CD14-positive monocyte (primary cell): Measurements from ENCODE around the gene COLEC11. TPM values are rescaled to one million over a fixed set of nuclear protein-coding genes. Genes with fewer than 3 reads are reported as not detected.

Experiments used
- DNase-seq, 3 donors: peaks; one replicate each; pipeline ENCODE4 v3.0.0-alpha.2; 2011 to 2022
- H2AFZ ChIP-seq: 2 replicates; pipeline ENCODE4 v1.6.0; 2012; ENCODE audit warnings: mild to moderate bottlenecking, low read depth, low read length, inconsistent platforms; ENCODE audit not compliant: insufficient read depth, poor library complexity, severe bottlenecking
- H3K27ac ChIP-seq, 2 donors: 1 replicate in 1 of 2; 2 replicates in 1 of 2; pipeline ENCODE4 v1.5.1; 2012 to 2013; ENCODE audit warnings: low read length in 2 of 2, control low read depth in 1 of 2, inconsistent platforms in 1 of 2, low read depth in 1 of 2, mild to moderate bottlenecking in 1 of 2
- H3K27me3 ChIP-seq, 2 donors: one replicate each; pipeline versions ENCODE4 v1.6.0 to v1.6.1; 2011 to 2013; ENCODE audit warnings: low read length in 2 of 2; ENCODE audit not compliant: control insufficient read depth in 2 of 2, insufficient read depth in 2 of 2
- H3K36me3 ChIP-seq, 2 donors: replicated peaks in 1 of 2; 1 replicate in 1 of 2; 2 replicates in 1 of 2; pipeline versions ENCODE4 v1.5.1 to v1.6.1; 2012 to 2013; ENCODE audit warnings: low read length in 2 of 2, control low read depth in 1 of 2, inconsistent platforms in 1 of 2, mild to moderate bottlenecking in 1 of 2; ENCODE audit not compliant: insufficient read depth in 2 of 2, control insufficient read depth in 1 of 2
- H3K4me1 ChIP-seq, 2 donors: 1 replicate in 1 of 2; 2 replicates in 1 of 2; pipeline versions ENCODE4 v1.5.1 to v1.6.1; 2012 to 2013; ENCODE audit warnings: low read length in 2 of 2, control low read depth in 1 of 2, inconsistent platforms in 1 of 2, mild to moderate bottlenecking in 1 of 2, moderate library complexity in 1 of 2; ENCODE audit not compliant: insufficient read depth in 2 of 2, control insufficient read depth in 1 of 2
- H3K4me2 ChIP-seq: replicated peaks from 2 replicates; pipeline ENCODE3; 2012; ENCODE audit warnings: low read length, moderate library complexity, mild to moderate bottlenecking; ENCODE audit not compliant: poor library complexity, severe bottlenecking; ENCODE audit errors: extremely low read depth
- H3K4me3 ChIP-seq, 3 experiments: fragments of 200-600 bp in 1 of 3; sonication (generic) in 1 of 3; replicated peaks in 1 of 3; 1 replicate in 2 of 3; 2 replicates in 1 of 3; pipeline ENCODE4 v1.5.1; 2011 to 2013; ENCODE audit warnings: low read length in 3 of 3, mild to moderate bottlenecking in 3 of 3, control low read depth in 2 of 3, low read depth in 2 of 3, inconsistent platforms in 1 of 3, moderate library complexity in 1 of 3
- H3K79me2 ChIP-seq: 2 replicates; pipeline ENCODE4 v1.6.0; 2012; ENCODE audit warnings: mild to moderate bottlenecking, control low read depth, inconsistent platforms, low read length, moderate library complexity; ENCODE audit not compliant: insufficient read depth
- H3K9ac ChIP-seq: 2 replicates; pipeline ENCODE4 v1.6.0; 2017; ENCODE audit warnings: low read length, mild to moderate bottlenecking; ENCODE audit not compliant: insufficient read depth, poor library complexity, severe bottlenecking
- H3K9me3 ChIP-seq, 2 donors: replicated peaks in 1 of 2; 1 replicate in 1 of 2; 2 replicates in 1 of 2; pipeline versions ENCODE4 v1.5.1 to v1.6.1; 2012 to 2013; ENCODE audit warnings: low read length in 2 of 2, control low read depth in 1 of 2; ENCODE audit not compliant: control insufficient read depth in 1 of 2, insufficient read depth in 1 of 2
- H4K20me1 ChIP-seq: 2 replicates; pipeline ENCODE4 v1.6.0; 2012; ENCODE audit warnings: mild to moderate bottlenecking, low read length, control low read depth, moderate library complexity; ENCODE audit not compliant: insufficient read depth
- H3K27ac Mint-ChIP-seq, 7 donors: one replicate each; pipeline ENCODE4 v1.8.0; 2020; ENCODE audit warnings: mild to moderate bottlenecking in 7 of 7, mixed read lengths in 7 of 7, moderate library complexity in 6 of 7, inconsistent platforms in 2 of 7
- H3K27me3 Mint-ChIP-seq, 3 donors: one replicate each; pipeline ENCODE4 v1.8.0; 2021 to 2022; ENCODE audit warnings: low read depth in 3 of 3, mild to moderate bottlenecking in 3 of 3, mixed read lengths in 3 of 3, moderate library complexity in 3 of 3, inconsistent platforms in 1 of 3
- H3K36me3 Mint-ChIP-seq, 2 donors: one replicate each; pipeline ENCODE4 v1.8.0; 2020; ENCODE audit warnings: mixed read lengths in 2 of 2, inconsistent platforms in 1 of 2, mild to moderate bottlenecking in 1 of 2
- H3K4me1 Mint-ChIP-seq: one replicate; pipeline ENCODE4 v1.8.0; 2020; ENCODE audit warnings: mild to moderate bottlenecking, mixed read lengths
- H3K4me3 Mint-ChIP-seq, 2 donors: one replicate each; pipeline ENCODE4 v1.8.0; 2020; ENCODE audit warnings: mild to moderate bottlenecking in 2 of 2, mixed read lengths in 2 of 2, moderate library complexity in 1 of 2
- H3K9me3 Mint-ChIP-seq, 7 donors: one replicate each; pipeline ENCODE4 v1.8.0; 2020 to 2022; ENCODE audit warnings: mixed read lengths in 7 of 7, mild to moderate bottlenecking in 6 of 7, moderate library complexity in 6 of 7, inconsistent platforms in 2 of 7
- CTCF ChIP-seq: fragments of 200-600 bp; IDR thresholded peaks from one replicate; pipeline ENCODE4 v1.8.0; 2022; ENCODE audit warnings: antibody characterized with exemption, mild to moderate bottlenecking
- WGBS: methylation state at CpG from one replicate; pipeline ENCODE4 v1.1.5; 2013; ENCODE audit warnings: missing lambda C conversion rate; ENCODE audit not compliant: insufficient coverage; 5-methylcytosine and 5-hydroxymethylcytosine counted together
- intact Hi-C, 2 donors: fragments of 100-400 bp; cut with micrococcal nuclease; formaldehyde crosslinking; loops; one replicate each; pipeline versions ENCODE4 v1.15.0 to v1.15.1; 2023
- polyA plus RNA-seq, 3 donors: library from polyadenylated mRNA; depleted of rRNA in 1 of 3; unstranded in 2 of 3; stranded (reverse) in 1 of 3; fragments of 300-500 nt in 2 of 3; fragments of >200 nt in 1 of 3; fragmentation: Illumina TruSeq in 2 of 3; gene quantifications; 1 replicate in 2 of 3; 2 replicates in 1 of 3; pipeline ENCODE4 v1.2.3, GENCODE V29; 2012 to 2021

Gene COLEC11
- polyA plus RNA-seq, 3 donors = not detected

- Histone ChIP-seq H3K27me3 (no peaks in the 10 kb centered on the region), H3K9me3 (peaks cover 0 to 13% of the 10 kb centered on the region in 2 donors), H3K27ac (no peak overlapping the region), H3K36me3 (no peaks in the 10 kb centered on the region), H3K4me1 (no peaks in the 10 kb centered on the region), H3K79me2 (no peaks in the 10 kb centered on the region), H3K4me2 (no peak overlapping the region), H2AFZ (no peak overlapping the region), H3K4me3 (no peak overlapping the region), H4K20me1 (no peaks in the 10 kb centered on the region), H3K9ac (no peak overlapping the region)
- Mint-ChIP-seq H3K9me3 (peaks cover 3 to 30% (median 17%) of the 10 kb centered on the region in 7 donors), H3K27me3 (peaks cover 0 to 4% (median 0%) of the 10 kb centered on the region in 3 donors), H3K36me3 (no peaks in the 10 kb centered on the region), H3K27ac (no peak overlapping the region), H3K4me1 (no peaks in the 10 kb centered on the region), H3K4me3 (no peak overlapping the region)
- DNase-seq = no peak
- no peak for TF ChIP-seq CTCF
- WGBS = 91% methylated on average over 6 of the region's 9 CpGs
- intact Hi-C loops = no loop called here
Measured at GRCh38 chr2:3610415-3610814, 15.5 kb downstream of the COLEC11 start.

GRCh38 chr2:3610881-3611505 is 16.1 kb downstream of the COLEC11 start:
- no peak overlapping the region for H2AFZ ChIP-seq
- no peak overlapping the region for H3K4me3 Mint-ChIP-seq

More at GRCh38 chr2:3610881-3611505, 16.1 kb downstream of the COLEC11 start:
- Histone ChIP-seq H4K20me1 (no peaks in the 10 kb centered on the region), H3K27ac (no peak overlapping the region), H3K9ac (no peak overlapping the region), H3K36me3 (no peaks in the 10 kb centered on the region), H3K4me3 (no peak overlapping the region), H3K4me1 (no peaks in the 10 kb centered on the region), H3K79me2 (no peaks in the 10 kb centered on the region), H3K4me2 (no peak overlapping the region), H3K27me3 (no peaks in the 10 kb centered on the region), H3K9me3 (peaks cover 0 to 13% of the 10 kb centered on the region in 2 donors)
- no peaks in the 10 kb centered on the region for H3K4me1 Mint-ChIP-seq
- intact Hi-C loops = no loop called here
- peaks cover 4 to 30% (median 19%) of the 10 kb centered on the region in 7 donors for H3K9me3 Mint-ChIP-seq
- H3K27ac Mint-ChIP-seq = peak overlapping the region in 2 of 7 donors; percentile 8 to 37
- 78% methylated on average over 18 of the region's 23 CpGs for WGBS
- peaks cover 0 to 4% (median 0%) of the 10 kb centered on the region in 3 donors for H3K27me3 Mint-ChIP-seq
- DNase-seq = no peak
- TF ChIP-seq CTCF = no peak
- H3K36me3 Mint-ChIP-seq = no peaks in the 10 kb centered on the region
